HEK293 (cell line): ENCODE data around the gene LYPD5.
A peak's percentile ranks its signal among the peaks of the same experiment; 100 is the strongest.

Experiments
- GLIS1 ChIP-seq: fragments of 450-650 bp; formaldehyde crosslinking; IDR thresholded peaks from 2 replicates; pipeline ENCODE4 v1.5.1; 2016; ENCODE audit warnings: missing biosample characterization, missing genetic modification characterization
- HOXD13 ChIP-seq: sonication (generic); formaldehyde crosslinking; IDR thresholded peaks from 2 replicates; pipeline ENCODE4 v1.8.0; 2022; ENCODE audit warnings: missing genetic modification reagents, borderline replicate concordance
- KLF8 ChIP-seq: fragments of 450-650 bp; formaldehyde crosslinking; IDR thresholded peaks from 2 replicates; pipeline ENCODE4 v1.5.1; 2016; ENCODE audit warnings: missing biosample characterization, missing genetic modification characterization
- KLF9 ChIP-seq: fragments of 450-650 bp; formaldehyde crosslinking; IDR thresholded peaks from 2 replicates; pipeline ENCODE4 v1.5.1; 2016; ENCODE audit warnings: missing biosample characterization, missing genetic modification characterization, low read depth
- RBAK ChIP-seq: fragments of 450-650 bp; formaldehyde crosslinking; IDR thresholded peaks from 2 replicates; pipeline ENCODE4 v1.5.1; 2016; ENCODE audit warnings: missing biosample characterization, missing genetic modification characterization
- SCRT2 ChIP-seq: fragments of 450-650 bp; formaldehyde crosslinking; IDR thresholded peaks from 2 replicates; pipeline ENCODE4 v1.5.1; 2016; ENCODE audit warnings: missing biosample characterization, missing genetic modification characterization
- ZBTB26 ChIP-seq: fragments of 450-650 bp; formaldehyde crosslinking; optimal IDR thresholded peaks from 2 replicates; pipeline ENCODE3; 2016; ENCODE audit warnings: missing biosample characterization, mild to moderate bottlenecking, missing genetic modification characterization
- ZBTB48 ChIP-seq: fragments of 450-650 bp; formaldehyde crosslinking; IDR thresholded peaks from 2 replicates; pipeline ENCODE4 v1.5.1; 2016; ENCODE audit warnings: missing biosample characterization, missing genetic modification characterization
- ZFP41 ChIP-seq: fragments of 450-650 bp; formaldehyde crosslinking; IDR thresholded peaks from 2 replicates; pipeline ENCODE4 v1.5.1; 2016; ENCODE audit warnings: missing biosample characterization, missing genetic modification characterization, borderline replicate concordance
- ZIC2 ChIP-seq: fragments of 450-650 bp; formaldehyde crosslinking; IDR thresholded peaks from 2 replicates; pipeline ENCODE4 v1.5.1; 2016; ENCODE audit warnings: missing biosample characterization, missing genetic modification characterization
- ZNF155 ChIP-seq: fragments of 450-650 bp; formaldehyde crosslinking; IDR thresholded peaks from 2 replicates; pipeline ENCODE4 v1.5.1; 2016; ENCODE audit warnings: missing biosample characterization, missing genetic modification characterization
- ZNF2 ChIP-seq: fragments of 450-650 bp; formaldehyde crosslinking; IDR thresholded peaks from 2 replicates; pipeline ENCODE4 v1.5.1; 2016; ENCODE audit warnings: missing biosample characterization, missing genetic modification characterization
- ZNF211 ChIP-seq: fragments of 450-650 bp; formaldehyde crosslinking; IDR thresholded peaks from 2 replicates; pipeline ENCODE4 v1.5.1; 2016; ENCODE audit warnings: low read depth, missing biosample characterization, missing genetic modification characterization
- ZNF214 ChIP-seq: fragments of 450-650 bp; formaldehyde crosslinking; IDR thresholded peaks from 2 replicates; pipeline ENCODE4 v1.5.1; 2017; ENCODE audit warnings: missing biosample characterization, mild to moderate bottlenecking, missing genetic modification characterization, borderline replicate concordance
- ZNF221 ChIP-seq: fragments of 450-650 bp; formaldehyde crosslinking; IDR thresholded peaks from 2 replicates; pipeline ENCODE4 v1.5.1; 2017; ENCODE audit warnings: missing biosample characterization, missing genetic modification characterization, borderline replicate concordance
- ZNF223 ChIP-seq: fragments of 450-650 bp; formaldehyde crosslinking; IDR thresholded peaks from 2 replicates; pipeline ENCODE4 v1.5.1; 2016; ENCODE audit warnings: missing biosample characterization, missing genetic modification characterization
- ZNF366 ChIP-seq: fragments of 450-650 bp; formaldehyde crosslinking; conservative IDR thresholded peaks from 2 replicates; pipeline ENCODE4 v1.5.1; 2016; ENCODE audit warnings: missing biosample characterization, missing genetic modification characterization
- ZNF426 ChIP-seq: fragments of 450-650 bp; formaldehyde crosslinking; IDR thresholded peaks from 2 replicates; pipeline ENCODE4 v1.5.1; 2017; ENCODE audit warnings: missing biosample characterization, missing genetic modification characterization, mild to moderate bottlenecking, inconsistent platforms, moderate library complexity
- ZNF514 ChIP-seq: fragments of 450-650 bp; formaldehyde crosslinking; IDR thresholded peaks from 2 replicates; pipeline ENCODE4 v1.5.1; 2016; ENCODE audit warnings: missing biosample characterization, missing genetic modification characterization
- ZNF521 ChIP-seq: fragments of 450-650 bp; formaldehyde crosslinking; IDR thresholded peaks from 2 replicates; pipeline ENCODE4 v1.5.1; 2017; ENCODE audit warnings: missing biosample characterization, mild to moderate bottlenecking, missing genetic modification characterization
- ZNF530 ChIP-seq: fragments of 450-650 bp; formaldehyde crosslinking; IDR thresholded peaks from 2 replicates; pipeline ENCODE4 v1.5.1; 2016; ENCODE audit warnings: low read depth, missing biosample characterization, missing genetic modification characterization
- ZNF580 ChIP-seq: fragments of 450-650 bp; formaldehyde crosslinking; IDR thresholded peaks from 2 replicates; pipeline ENCODE4 v1.5.1; 2016; ENCODE audit warnings: missing biosample characterization, missing genetic modification characterization
- ZNF623 ChIP-seq: fragments of 450-650 bp; formaldehyde crosslinking; IDR thresholded peaks from 2 replicates; pipeline ENCODE4 v1.5.1; 2016; ENCODE audit warnings: missing biosample characterization, missing genetic modification characterization
- ZNF654 ChIP-seq: fragments of 450-650 bp; formaldehyde crosslinking; IDR thresholded peaks from 2 replicates; pipeline ENCODE4 v1.5.1; 2016; ENCODE audit warnings: low read depth, missing biosample characterization, missing genetic modification characterization
- ZNF664 ChIP-seq: fragments of 450-650 bp; formaldehyde crosslinking; IDR thresholded peaks from 2 replicates; pipeline ENCODE4 v1.5.1; 2016; ENCODE audit warnings: missing biosample characterization, missing genetic modification characterization
- ZNF791 ChIP-seq: fragments of 450-650 bp; formaldehyde crosslinking; IDR thresholded peaks from 2 replicates; pipeline ENCODE4 v1.5.1; 2016; ENCODE audit warnings: missing biosample characterization, missing genetic modification characterization
- ZNF830 ChIP-seq: fragments of 450-650 bp; IDR thresholded peaks from 2 replicates; pipeline ENCODE4 v1.5.0; 2018; ENCODE audit warnings: missing biosample characterization, missing genetic modification characterization, low read depth, mild to moderate bottlenecking, moderate library complexity
- ZNF843 ChIP-seq: fragments of 450-650 bp; formaldehyde crosslinking; IDR thresholded peaks from 2 replicates; pipeline ENCODE4 v1.5.1; 2016; ENCODE audit warnings: missing biosample characterization, missing genetic modification characterization
- TF ChIP-seq, protein P1 (sequence below): fragments of 450-650 bp; formaldehyde crosslinking; conservative IDR thresholded peaks from 2 replicates; pipeline ENCODE4 v1.5.1; 2016; ENCODE audit warnings: low read depth, missing biosample characterization, missing genetic modification characterization
- TF ChIP-seq, protein P2 (sequence below): fragments of 450-650 bp; IDR thresholded peaks from 2 replicates; pipeline ENCODE4 v1.5.1; 2018; ENCODE audit warnings: missing biosample characterization, missing genetic modification characterization
- TF ChIP-seq, protein P3 (sequence below): fragments of 450-650 bp; formaldehyde crosslinking; IDR thresholded peaks from 2 replicates; pipeline ENCODE4 v1.5.1; 2016; ENCODE audit warnings: missing biosample characterization, missing genetic modification characterization
- TF ChIP-seq, protein P4 (sequence below): fragments of 450-650 bp; formaldehyde crosslinking; IDR thresholded peaks from 2 replicates; pipeline ENCODE4 v1.5.1; 2017; ENCODE audit warnings: missing biosample characterization, missing genetic modification characterization

Gene LYPD5

DNA sequence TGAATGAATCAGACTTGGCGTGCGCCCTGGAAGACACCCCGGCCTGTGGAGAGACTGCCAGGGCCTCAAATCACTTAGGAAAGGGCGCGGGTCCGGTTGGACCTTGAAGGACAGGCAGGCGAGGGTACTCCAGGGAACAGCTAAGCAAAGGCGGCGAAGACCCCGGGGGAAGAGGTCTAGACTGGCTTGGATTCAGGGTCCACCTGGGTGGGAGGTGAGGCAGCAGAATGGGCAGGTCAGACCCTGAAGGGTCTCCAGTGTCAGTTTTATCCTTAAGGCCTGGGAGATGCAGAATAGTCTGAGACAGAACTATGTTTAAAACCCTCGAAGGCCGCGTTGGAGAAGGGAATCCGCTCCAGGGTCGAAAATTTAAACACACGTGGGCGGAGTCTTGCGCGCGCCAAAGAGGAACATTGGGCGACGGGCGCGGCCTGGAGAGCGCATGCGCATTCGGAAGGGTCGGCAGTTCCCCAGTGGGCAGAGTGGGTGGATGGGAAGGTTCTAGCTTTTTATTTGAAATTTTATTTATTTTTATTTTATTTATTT is 46.9 kb downstream of the LYPD5 start (continued):
- TF ChIP-seq, protein P1, sequence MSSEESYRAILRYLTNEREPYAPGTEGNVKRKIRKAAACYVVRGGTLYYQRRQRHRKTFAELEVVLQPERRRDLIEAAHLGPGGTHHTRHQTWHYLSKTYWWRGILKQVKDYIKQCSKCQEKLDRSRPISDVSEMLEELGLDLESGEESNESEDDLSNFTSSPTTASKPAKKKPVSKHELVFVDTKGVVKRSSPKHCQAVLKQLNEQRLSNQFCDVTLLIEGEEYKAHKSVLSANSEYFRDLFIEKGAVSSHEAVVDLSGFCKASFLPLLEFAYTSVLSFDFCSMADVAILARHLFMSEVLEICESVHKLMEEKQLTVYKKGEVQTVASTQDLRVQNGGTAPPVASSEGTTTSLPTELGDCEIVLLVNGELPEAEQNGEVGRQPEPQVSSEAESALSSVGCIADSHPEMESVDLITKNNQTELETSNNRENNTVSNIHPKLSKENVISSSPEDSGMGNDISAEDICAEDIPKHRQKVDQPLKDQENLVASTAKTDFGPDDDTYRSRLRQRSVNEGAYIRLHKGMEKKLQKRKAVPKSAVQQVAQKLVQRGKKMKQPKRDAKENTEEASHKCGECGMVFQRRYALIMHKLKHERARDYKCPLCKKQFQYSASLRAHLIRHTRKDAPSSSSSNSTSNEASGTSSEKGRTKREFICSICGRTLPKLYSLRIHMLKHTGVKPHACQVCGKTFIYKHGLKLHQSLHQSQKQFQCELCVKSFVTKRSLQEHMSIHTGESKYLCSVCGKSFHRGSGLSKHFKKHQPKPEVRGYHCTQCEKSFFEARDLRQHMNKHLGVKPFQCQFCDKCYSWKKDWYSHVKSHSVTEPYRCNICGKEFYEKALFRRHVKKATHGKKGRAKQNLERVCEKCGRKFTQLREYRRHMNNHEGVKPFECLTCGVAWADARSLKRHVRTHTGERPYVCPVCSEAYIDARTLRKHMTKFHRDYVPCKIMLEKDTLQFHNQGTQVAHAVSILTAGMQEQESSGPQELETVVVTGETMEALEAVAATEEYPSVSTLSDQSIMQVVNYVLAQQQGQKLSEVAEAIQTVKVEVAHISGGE (tag by site-specific recombination), result peak; percentile 18; the same call in 1 of the 2 replicates
- TF ChIP-seq ZNF791 (0 out of 2 replicates have a peak, but pooled peaks have one; percentile 4), ZBTB48 (tag by site-specific recombination) (peak; percentile 60; the same call in 1 of the 2 replicates), ZNF580 (tag by site-specific recombination) (peak; percentile 44), ZNF211 (tag by site-specific recombination) (no peak), ZNF843 (tag by site-specific recombination) (no peak), ZNF623 (tag by site-specific recombination) (peak; percentile 35), GLIS1 (tag by site-specific recombination) (no peak), KLF9 (tag by site-specific recombination) (no peak), RBAK (tag by site-specific recombination) (0 out of 2 replicates have a peak, but pooled peaks have one; percentile 31), HOXD13 (CRISPR knock-in tag) (no peak), ZNF366 (tag by site-specific recombination) (no peak), ZNF223 (tag by site-specific recombination) (no peak), ZNF654 (0 out of 2 replicates have a peak, but pooled peaks have one; percentile 1), ZFP41 (tag by site-specific recombination) (no peak), ZBTB26 (tag by site-specific recombination) (no peak), ZNF521 (tag by site-specific recombination) (no peak), SCRT2 (tag by site-specific recombination) (0 out of 2 replicates have a peak, but pooled peaks have one; percentile 7), ZNF214 (tag by site-specific recombination) (no peak), ZIC2 (tag by site-specific recombination) (0 out of 2 replicates have a peak, but pooled peaks have one; percentile 2), ZNF2 (peak; percentile 27; the same call in 1 of the 2 replicates), ZNF514 (tag by site-specific recombination) (no peak), ZNF221 (tag by site-specific recombination) (no peak), ZNF530 (tag by site-specific recombination) (no peak), ZNF155 (tag by site-specific recombination) (no peak), ZNF664 (tag by site-specific recombination) (0 out of 2 replicates have a peak, but pooled peaks have one; percentile 36), ZNF830 (tag by site-specific recombination) (no peak), ZNF426 (no peak), KLF8 (tag by site-specific recombination) (peak; percentile 35)
- TF ChIP-seq, protein P2, sequence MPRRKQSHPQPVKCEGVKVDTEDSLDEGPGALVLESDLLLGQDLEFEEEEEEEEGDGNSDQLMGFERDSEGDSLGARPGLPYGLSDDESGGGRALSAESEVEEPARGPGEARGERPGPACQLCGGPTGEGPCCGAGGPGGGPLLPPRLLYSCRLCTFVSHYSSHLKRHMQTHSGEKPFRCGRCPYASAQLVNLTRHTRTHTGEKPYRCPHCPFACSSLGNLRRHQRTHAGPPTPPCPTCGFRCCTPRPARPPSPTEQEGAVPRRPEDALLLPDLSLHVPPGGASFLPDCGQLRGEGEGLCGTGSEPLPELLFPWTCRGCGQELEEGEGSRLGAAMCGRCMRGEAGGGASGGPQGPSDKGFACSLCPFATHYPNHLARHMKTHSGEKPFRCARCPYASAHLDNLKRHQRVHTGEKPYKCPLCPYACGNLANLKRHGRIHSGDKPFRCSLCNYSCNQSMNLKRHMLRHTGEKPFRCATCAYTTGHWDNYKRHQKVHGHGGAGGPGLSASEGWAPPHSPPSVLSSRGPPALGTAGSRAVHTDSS, result no peak
- TF ChIP-seq, protein P3, sequence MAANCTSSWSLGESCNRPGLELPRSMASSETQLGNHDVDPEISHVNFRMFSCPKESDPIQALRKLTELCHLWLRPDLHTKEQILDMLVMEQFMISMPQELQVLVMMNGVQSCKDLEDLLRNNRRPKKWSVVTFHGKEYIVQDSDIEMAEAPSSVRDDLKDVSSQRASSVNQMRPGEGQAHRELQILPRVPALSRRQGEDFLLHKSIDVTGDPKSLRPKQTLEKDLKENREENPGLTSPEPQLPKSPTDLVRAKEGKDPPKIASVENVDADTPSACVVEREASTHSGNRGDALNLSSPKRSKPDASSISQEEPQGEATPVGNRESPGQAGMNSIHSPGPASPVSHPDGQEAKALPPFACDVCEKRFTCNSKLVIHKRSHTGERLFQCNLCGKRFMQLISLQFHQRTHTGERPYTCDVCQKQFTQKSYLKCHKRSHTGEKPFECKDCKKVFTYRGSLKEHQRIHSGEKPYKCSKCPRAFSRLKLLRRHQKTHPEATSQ (tag by site-specific recombination), result peak; percentile 79; the same call in 1 of the 2 replicates
- TF ChIP-seq, protein P4, sequence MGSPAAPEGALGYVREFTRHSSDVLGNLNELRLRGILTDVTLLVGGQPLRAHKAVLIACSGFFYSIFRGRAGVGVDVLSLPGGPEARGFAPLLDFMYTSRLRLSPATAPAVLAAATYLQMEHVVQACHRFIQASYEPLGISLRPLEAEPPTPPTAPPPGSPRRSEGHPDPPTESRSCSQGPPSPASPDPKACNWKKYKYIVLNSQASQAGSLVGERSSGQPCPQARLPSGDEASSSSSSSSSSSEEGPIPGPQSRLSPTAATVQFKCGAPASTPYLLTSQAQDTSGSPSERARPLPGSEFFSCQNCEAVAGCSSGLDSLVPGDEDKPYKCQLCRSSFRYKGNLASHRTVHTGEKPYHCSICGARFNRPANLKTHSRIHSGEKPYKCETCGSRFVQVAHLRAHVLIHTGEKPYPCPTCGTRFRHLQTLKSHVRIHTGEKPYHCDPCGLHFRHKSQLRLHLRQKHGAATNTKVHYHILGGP (tag by site-specific recombination), result no peak
